Embryonic facial prominence (tissue), 1 donor: ENCODE results near the gene SHH.

Experiments
- DNase-seq: peaks from one replicate; pipeline ENCODE4 v3.0.0-alpha.2; 2016; ENCODE audit errors: extremely low spot score

The SHH gene

GRCh38 chr7:155764438-155764793 is 47.8 kb downstream of the SHH start:
- DNase-seq = no peak

- no peak for DNase-seq
Measured at GRCh38 chr7:155763691-155764437, 48.4 kb downstream of the SHH start.

- no peak for DNase-seq
Measured at GRCh38 chr7:155763122-155763521, 49.1 kb downstream of the SHH start.

GRCh38 chr7:155762655-155763054 is 49.6 kb downstream of the SHH start:
- no peak for DNase-seq

- DNase-seq = no peak
Measured at GRCh38 chr7:155762036-155762435, 50.2 kb downstream of the SHH start.

- no peak for DNase-seq
Measured at GRCh38 chr7:155761162-155761561, 51.1 kb downstream of the SHH start.

GRCh38 chr7:155759740-155760430 is 52.4 kb downstream of the SHH start:
- DNase-seq = no peak

- no peak for DNase-seq
Measured at GRCh38 chr7:155758348-155758747, 53.9 kb downstream of the SHH start.

GRCh38 chr7:155756322-155756721 is 55.9 kb downstream of the SHH start:
- DNase-seq = no peak

- no peak for DNase-seq
Measured at GRCh38 chr7:155755026-155755425, 57.2 kb downstream of the SHH start.

- DNase-seq = no peak
Measured at GRCh38 chr7:155754165-155754564, 58.1 kb downstream of the SHH start.

GRCh38 chr7:155753446-155753965 is 58.8 kb downstream of the SHH start:
- no peak for DNase-seq

- no peak for DNase-seq
Measured at GRCh38 chr7:155752756-155753445, 59.4 kb downstream of the SHH start.

- DNase-seq = no peak
Measured at GRCh38 chr7:155751409-155751808, 60.9 kb downstream of the SHH start.

- no peak for DNase-seq
Measured at GRCh38 chr7:155750255-155751125, 61.8 kb downstream of the SHH start.
